Measurements from ENCODE around the gene CDRT15. TPM values are rescaled to one million over a fixed set of nuclear protein-coding genes. Genes with fewer than 3 reads are reported as not detected.
A peak's percentile ranks its signal among the peaks of the same experiment; 100 is the strongest.

CDRT15 gene
- total and polyA plus RNA-seq, 7 donors: not detected

DNA sequence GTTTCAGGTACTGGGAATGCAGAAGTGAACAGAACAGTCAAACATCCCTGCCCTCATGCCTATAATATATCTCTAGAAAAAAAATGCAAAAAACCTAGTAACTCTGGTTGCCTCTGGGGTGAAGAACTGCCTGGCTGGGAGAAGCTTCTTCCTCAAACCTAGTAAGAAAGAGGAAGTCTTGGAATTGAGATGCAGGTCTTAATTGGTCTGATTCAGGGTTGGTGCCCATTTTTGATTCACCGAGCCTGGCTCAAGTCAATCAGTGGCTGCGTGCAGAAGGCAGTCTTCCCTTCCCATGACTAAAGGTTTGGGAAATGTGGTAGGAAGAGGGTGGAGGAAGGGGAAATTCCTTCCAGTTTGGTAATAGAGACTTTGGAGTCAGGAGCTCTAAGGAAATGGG is 22.4 kb downstream of the CDRT15 start:
- intact Hi-C loops (cut with DNase I): no loop called here
- 93 to 98% methylated on average over 2 of the region's 2 CpGs for WGBS, 2 donors

DNA sequence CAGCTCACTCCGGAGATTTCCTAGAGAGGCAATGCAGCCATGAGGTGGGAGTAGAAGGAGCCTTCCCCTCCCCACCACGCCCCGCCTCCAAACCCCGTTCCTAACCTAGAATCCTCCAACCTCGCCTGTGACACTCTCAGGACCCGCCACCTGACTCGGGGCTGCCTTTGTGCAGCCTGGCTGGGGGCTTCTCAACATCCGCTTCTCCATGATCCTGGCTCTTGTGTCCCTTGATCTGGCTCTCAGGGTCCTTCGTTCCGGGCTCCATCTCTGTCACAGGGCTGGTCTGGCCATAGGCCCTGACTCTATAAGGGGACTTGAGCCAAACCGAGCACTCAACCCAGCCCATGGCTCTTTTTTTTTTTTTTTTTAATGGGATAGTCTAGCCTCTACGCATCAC is 24.3 kb downstream of the CDRT15 start:
- TF ChIP-seq POLR2AphosphoS5 (IDR thresholded peaks at IDR 0.05) (no peak), CTCF (IDR thresholded peaks at IDR 0.05) (no peak), EP300 (IDR thresholded peaks at IDR 0.05) (no peak), POLR2A (IDR thresholded peaks at IDR 0.05) (no peak)
- Histone ChIP-seq H3K4me3 (no peak overlapping the region), H3K27me3 (no peaks in the 10 kb centered on the region), H3K4me1 (no peaks in the 10 kb centered on the region), H3K27ac (no peak overlapping the region), H3K36me3 (peaks cover 0 to 16% (median 0%) of the 10 kb centered on the region in 4 donors), H3K9me3 (no peaks in the 10 kb centered on the region)
- WGBS, 2 donors: 94 to 97% methylated on average over 11 to 12 of the region's 12 CpGs
- intact Hi-C loops (cut with DNase I): no loop called here
- no peak for DNase-seq

More for the DNA sequence above, 22.4 kb downstream of the CDRT15 start:
- H3K9me3 ChIP-seq: no peaks in the 10 kb centered on the region
- H3K4me1 ChIP-seq: no peaks in the 10 kb centered on the region
- no peak for DNase-seq
- TF ChIP-seq CTCF (IDR thresholded peaks at IDR 0.05) (no peak), POLR2AphosphoS5 (IDR thresholded peaks at IDR 0.05) (no peak), EP300 (IDR thresholded peaks at IDR 0.05) (no peak), POLR2A (IDR thresholded peaks at IDR 0.05) (no peak)
- H3K27ac ChIP-seq: no peak overlapping the region
- H3K4me3 ChIP-seq: no peak overlapping the region
- H3K27me3 ChIP-seq: no peaks in the 10 kb centered on the region
- peaks cover 0 to 8% (median 0%) of the 10 kb centered on the region in 4 donors for H3K36me3 ChIP-seq

DNA sequence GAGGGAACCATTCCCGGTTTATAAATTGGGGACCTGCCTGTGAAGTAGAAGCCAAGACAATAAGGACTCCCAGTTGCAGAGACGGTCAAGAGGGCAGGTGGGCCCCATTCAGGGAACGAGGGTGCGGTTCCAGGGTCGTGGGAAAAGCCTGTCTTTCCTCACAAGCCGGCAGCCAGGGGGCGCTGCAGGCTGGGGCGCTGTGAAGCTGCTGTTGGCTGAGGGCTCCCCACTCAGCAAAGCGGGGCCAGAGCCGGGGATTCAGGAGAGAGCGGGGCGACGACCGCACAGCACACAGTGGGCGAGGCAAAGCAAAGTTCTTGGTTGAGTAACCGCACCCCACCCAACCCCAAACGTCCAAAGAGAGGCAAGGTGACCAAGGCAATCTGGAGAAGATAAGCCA is 24.9 kb downstream of the CDRT15 start:
- H3K27me3 ChIP-seq: no peaks in the 10 kb centered on the region
- H3K9me3 ChIP-seq: no peaks in the 10 kb centered on the region
- no peaks in the 10 kb centered on the region for H3K4me1 ChIP-seq
- no peak for DNase-seq
- H3K27ac ChIP-seq: no peak overlapping the region
- H3K36me3 ChIP-seq: peaks cover 0 to 22% (median 1%) of the 10 kb centered on the region in 4 donors
- H3K4me3 ChIP-seq: no peak overlapping the region
- intact Hi-C loops (cut with DNase I): no loop called here
- TF ChIP-seq CTCF (IDR thresholded peaks at IDR 0.05) (peak in 1 of 4 experiments; percentile 28), POLR2AphosphoS5 (IDR thresholded peaks at IDR 0.05) (no peak), EP300 (IDR thresholded peaks at IDR 0.05) (no peak), POLR2A (IDR thresholded peaks at IDR 0.05) (no peak)
- 62 to 82% methylated on average over 17 of the region's 17 CpGs for WGBS, 2 donors

GRCh38 chr17:14211246-14211645 is 25.4 kb downstream of the CDRT15 start:
- intact Hi-C loops (cut with DNase I): no loop called here
- Histone ChIP-seq H3K27ac (no peak overlapping the region), H3K4me1 (no peaks in the 10 kb centered on the region), H3K9me3 (no peaks in the 10 kb centered on the region), H3K36me3 (peaks cover 0 to 28% (median 2%) of the 10 kb centered on the region in 4 donors), H3K4me3 (no peak overlapping the region), H3K27me3 (no peaks in the 10 kb centered on the region)
- TF ChIP-seq POLR2AphosphoS5 (IDR thresholded peaks at IDR 0.05) (no peak), POLR2A (IDR thresholded peaks at IDR 0.05) (no peak), EP300 (IDR thresholded peaks at IDR 0.05) (no peak), CTCF (IDR thresholded peaks at IDR 0.05) (no peak)
- whole genome bisulfite sequencing, 2 donors: 84 to 95% methylated on average over 4 of the region's 4 CpGs
- DNase-seq: no peak

- TF ChIP-seq EP300 (IDR thresholded peaks at IDR 0.05) (no peak), CTCF (IDR thresholded peaks at IDR 0.05) (no peak), POLR2A (IDR thresholded peaks at IDR 0.05) (no peak), POLR2AphosphoS5 (IDR thresholded peaks at IDR 0.05) (no peak)
- H3K27me3 ChIP-seq: no peaks in the 10 kb centered on the region
- peaks cover 0 to 32% (median 2%) of the 10 kb centered on the region in 4 donors for H3K36me3 ChIP-seq
- H3K4me1 ChIP-seq: no peaks in the 10 kb centered on the region
- 87 to 88% methylated on average over 3 of the region's 3 CpGs for WGBS, 2 donors
- no peak overlapping the region for H3K27ac ChIP-seq
- DNase-seq: no peak
- H3K9me3 ChIP-seq: no peaks in the 10 kb centered on the region
- intact Hi-C loops (cut with DNase I): no loop called here
- no peak overlapping the region for H3K4me3 ChIP-seq
Observed at GRCh38 chr17:14209215-14209614, 27.4 kb downstream of the CDRT15 start.

All from sigmoid colon (tissue), 7 donors.